Vagina (tissue), 2 donors: ENCODE measurements around the gene EPB41L5.

Experiments used
- POLR2A ChIP-seq, 2 donors: fragments of 450-650 bp; IDR thresholded peaks; one replicate each; pipeline ENCODE4 v1.6.1; 2017; ENCODE audit warnings: antibody characterized with exemption in 2 of 2, mild to moderate bottlenecking in 2 of 2, moderate library complexity in 2 of 2
- POLR2AphosphoS5 ChIP-seq, 2 donors: sonication (generic); formaldehyde crosslinking; IDR thresholded peaks; one replicate each; pipeline ENCODE4 v1.9.0; 2017; ENCODE audit warnings: antibody characterized with exemption in 2 of 2, mild to moderate bottlenecking in 2 of 2, low read depth in 1 of 2; ENCODE audit not compliant: insufficient read depth in 1 of 2
- TF ChIP-seq, protein P1 (sequence below), 3 experiments: fragments of 450-650 bp in 2 of 3; fragments of 200-600 bp in 1 of 3; sonication (generic) in 1 of 3; IDR thresholded peaks; one replicate each; pipeline ENCODE4 v1.5.1; 2017 to 2019; ENCODE audit warnings: antibody characterized with exemption in 3 of 3, mild to moderate bottlenecking in 2 of 3, moderate library complexity in 2 of 3

DNA sequence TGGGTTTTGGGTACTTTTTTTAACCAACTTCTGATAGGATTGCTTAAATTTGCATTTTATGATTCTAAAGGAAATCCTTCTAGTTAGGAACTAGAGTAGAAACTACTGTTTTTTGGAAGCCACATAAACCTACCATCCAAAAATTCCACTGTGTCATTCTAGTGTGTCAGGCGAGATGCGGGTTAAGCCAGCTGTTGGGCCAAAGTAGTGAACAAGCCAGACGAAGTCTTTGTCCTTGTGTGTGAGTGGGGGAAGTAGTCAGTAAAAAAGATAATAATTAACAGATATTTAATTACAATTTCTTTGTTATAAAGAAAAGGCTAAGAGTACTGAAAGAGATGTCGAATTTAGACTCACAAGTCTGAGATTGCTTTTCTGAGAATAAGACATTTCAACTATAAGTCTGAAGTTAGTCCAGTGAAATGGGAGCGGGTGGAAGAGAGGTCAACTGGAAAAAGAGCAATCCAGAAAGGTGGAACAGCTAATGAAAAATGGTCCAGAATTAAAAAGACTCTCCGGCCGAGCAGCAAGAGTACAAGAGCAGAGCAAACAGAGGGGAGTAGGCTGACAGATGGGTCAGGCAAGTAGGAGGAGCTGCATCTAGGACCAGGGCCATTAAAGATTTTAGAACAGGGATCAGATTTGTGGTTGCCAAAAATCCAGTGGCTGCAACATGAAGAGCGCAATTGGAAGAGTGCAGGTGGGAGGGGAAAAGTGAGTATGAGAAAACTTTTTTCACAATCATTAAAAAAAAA lies 1.5 kb downstream of the EPB41L5 start:
- TF ChIP-seq, protein P1, sequence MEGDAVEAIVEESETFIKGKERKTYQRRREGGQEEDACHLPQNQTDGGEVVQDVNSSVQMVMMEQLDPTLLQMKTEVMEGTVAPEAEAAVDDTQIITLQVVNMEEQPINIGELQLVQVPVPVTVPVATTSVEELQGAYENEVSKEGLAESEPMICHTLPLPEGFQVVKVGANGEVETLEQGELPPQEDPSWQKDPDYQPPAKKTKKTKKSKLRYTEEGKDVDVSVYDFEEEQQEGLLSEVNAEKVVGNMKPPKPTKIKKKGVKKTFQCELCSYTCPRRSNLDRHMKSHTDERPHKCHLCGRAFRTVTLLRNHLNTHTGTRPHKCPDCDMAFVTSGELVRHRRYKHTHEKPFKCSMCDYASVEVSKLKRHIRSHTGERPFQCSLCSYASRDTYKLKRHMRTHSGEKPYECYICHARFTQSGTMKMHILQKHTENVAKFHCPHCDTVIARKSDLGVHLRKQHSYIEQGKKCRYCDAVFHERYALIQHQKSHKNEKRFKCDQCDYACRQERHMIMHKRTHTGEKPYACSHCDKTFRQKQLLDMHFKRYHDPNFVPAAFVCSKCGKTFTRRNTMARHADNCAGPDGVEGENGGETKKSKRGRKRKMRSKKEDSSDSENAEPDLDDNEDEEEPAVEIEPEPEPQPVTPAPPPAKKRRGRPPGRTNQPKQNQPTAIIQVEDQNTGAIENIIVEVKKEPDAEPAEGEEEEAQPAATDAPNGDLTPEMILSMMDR (IDR thresholded peaks at IDR 0.05), result no peak
- TF ChIP-seq POLR2A (IDR thresholded peaks at IDR 0.05) (no peak), POLR2AphosphoS5 (IDR thresholded peaks at IDR 0.05; ENCODE audit: insufficient read depth in 1 of 2, low read depth in 1 of 2) (no peak)
